ENCODE data around the gene ORMDL3. TPM values are rescaled to one million over a fixed set of nuclear protein-coding genes. Genes with fewer than 3 reads are reported as not detected.

The ORMDL3 gene
- total and polyA plus RNA-seq, 2 experiments from 2014 or later = 33.6 to 38.5 TPM

DNA sequence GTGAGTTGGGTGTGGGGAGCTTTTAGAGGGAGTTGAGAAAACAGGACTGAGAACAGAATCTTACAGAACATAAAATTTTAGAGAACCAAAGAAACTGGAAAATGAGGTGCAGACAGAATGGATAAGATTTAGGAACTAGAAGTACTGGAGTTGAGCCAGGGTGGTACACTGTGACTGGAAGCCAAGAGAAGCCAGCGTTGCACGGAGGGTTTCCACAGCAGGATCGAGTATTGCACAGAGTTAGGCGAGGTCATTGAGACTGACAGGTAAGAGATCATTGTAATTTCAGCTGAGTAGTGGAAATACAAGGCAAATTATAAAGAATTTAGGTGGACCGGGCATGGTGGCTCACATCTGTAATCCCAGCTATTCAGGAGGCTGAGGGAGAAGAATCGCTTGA is 42.0 kb upstream of the ORMDL3 start:
- no peaks in the 10 kb centered on the region for H3K36me3 Mint-ChIP-seq (ENCODE audit: low read depth)

More for the DNA sequence above, 42.0 kb upstream of the ORMDL3 start:
- Histone ChIP-seq H3K36me3 (ENCODE audit: insufficient read depth) (no peaks in the 10 kb centered on the region), H3K79me2 (replicated peaks; ENCODE audit: insufficient read depth) (no peaks in the 10 kb centered on the region), H3K9me2 (ENCODE audit: insufficient read depth) (no peaks in the 10 kb centered on the region), H4K20me1 (replicated peaks; ENCODE audit: insufficient read depth) (no peaks in the 10 kb centered on the region), H2AFZ (no peak overlapping the region), H3K4me2 (no peak overlapping the region), H3K4me3 (no peak overlapping the region), H3K27me3 (ENCODE audit: insufficient read depth) (no peaks in the 10 kb centered on the region; the same call in 1 of the 2 replicates), H3K27ac (ENCODE audit: low read depth) (no peak overlapping the region), H3K4me1 (ENCODE audit: insufficient read depth) (no peaks in the 10 kb centered on the region), H3F3A (replicated peaks; ENCODE audit: low read depth) (no peaks in the 10 kb centered on the region)
- no peaks in the 10 kb centered on the region; the same call in 2 of the 3 replicates for H3K4me1 Mint-ChIP-seq
- H3K4me3 Mint-ChIP-seq = no peak overlapping the region
- H3K9me3 Mint-ChIP-seq = no peaks in the 10 kb centered on the region
- ATAC-seq (no peak), DNase-seq (ENCODE audit: low spot score) (no peak)
- H3K27ac Mint-ChIP-seq = no peak overlapping the region
- TF ChIP-seq, protein P1, sequence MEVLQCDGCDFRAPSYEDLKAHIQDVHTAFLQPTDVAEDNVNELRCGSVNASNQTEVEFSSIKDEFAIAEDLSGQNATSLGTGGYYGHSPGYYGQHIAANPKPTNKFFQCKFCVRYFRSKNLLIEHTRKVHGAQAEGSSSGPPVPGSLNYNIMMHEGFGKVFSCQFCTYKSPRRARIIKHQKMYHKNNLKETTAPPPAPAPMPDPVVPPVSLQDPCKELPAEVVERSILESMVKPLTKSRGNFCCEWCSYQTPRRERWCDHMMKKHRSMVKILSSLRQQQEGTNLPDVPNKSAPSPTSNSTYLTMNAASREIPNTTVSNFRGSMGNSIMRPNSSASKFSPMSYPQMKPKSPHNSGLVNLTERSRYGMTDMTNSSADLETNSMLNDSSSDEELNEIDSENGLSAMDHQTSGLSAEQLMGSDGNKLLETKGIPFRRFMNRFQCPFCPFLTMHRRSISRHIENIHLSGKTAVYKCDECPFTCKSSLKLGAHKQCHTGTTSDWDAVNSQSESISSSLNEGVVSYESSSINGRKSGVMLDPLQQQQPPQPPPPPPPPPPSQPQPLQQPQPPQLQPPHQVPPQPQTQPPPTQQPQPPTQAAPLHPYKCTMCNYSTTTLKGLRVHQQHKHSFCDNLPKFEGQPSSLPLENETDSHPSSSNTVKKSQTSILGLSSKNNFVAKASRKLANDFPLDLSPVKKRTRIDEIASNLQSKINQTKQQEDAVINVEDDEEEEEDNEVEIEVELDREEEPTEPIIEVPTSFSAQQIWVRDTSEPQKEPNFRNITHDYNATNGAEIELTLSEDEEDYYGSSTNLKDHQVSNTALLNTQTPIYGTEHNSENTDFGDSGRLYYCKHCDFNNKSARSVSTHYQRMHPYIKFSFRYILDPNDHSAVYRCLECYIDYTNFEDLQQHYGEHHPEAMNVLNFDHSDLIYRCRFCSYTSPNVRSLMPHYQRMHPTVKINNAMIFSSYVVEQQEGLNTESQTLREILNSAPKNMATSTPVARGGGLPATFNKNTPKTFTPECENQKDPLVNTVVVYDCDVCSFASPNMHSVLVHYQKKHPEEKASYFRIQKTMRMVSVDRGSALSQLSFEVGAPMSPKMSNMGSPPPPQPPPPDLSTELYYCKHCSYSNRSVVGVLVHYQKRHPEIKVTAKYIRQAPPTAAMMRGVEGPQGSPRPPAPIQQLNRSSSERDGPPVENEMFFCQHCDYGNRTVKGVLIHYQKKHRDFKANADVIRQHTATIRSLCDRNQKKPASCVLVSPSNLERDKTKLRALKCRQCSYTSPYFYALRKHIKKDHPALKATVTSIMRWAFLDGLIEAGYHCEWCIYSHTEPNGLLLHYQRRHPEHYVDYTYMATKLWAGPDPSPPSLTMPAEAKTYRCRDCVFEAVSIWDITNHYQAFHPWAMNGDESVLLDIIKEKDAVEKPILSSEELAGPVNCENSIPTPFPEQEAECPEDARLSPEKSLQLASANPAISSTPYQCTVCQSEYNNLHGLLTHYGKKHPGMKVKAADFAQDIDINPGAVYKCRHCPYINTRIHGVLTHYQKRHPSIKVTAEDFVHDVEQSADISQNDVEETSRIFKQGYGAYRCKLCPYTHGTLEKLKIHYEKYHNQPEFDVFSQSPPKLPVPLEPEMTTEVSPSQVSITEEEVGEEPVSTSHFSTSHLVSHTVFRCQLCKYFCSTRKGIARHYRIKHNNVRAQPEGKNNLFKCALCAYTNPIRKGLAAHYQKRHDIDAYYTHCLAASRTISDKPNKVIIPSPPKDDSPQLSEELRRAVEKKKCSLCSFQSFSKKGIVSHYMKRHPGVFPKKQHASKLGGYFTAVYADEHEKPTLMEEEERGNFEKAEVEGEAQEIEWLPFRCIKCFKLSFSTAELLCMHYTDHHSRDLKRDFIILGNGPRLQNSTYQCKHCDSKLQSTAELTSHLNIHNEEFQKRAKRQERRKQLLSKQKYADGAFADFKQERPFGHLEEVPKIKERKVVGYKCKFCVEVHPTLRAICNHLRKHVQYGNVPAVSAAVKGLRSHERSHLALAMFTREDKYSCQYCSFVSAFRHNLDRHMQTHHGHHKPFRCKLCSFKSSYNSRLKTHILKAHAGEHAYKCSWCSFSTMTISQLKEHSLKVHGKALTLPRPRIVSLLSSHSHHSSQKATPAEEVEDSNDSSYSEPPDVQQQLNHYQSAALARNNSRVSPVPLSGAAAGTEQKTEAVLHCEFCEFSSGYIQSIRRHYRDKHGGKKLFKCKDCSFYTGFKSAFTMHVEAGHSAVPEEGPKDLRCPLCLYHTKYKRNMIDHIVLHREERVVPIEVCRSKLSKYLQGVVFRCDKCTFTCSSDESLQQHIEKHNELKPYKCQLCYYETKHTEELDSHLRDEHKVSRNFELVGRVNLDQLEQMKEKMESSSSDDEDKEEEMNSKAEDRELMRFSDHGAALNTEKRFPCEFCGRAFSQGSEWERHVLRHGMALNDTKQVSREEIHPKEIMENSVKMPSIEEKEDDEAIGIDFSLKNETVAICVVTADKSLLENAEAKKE (CRISPR knock-in tag; IDR thresholded peaks at IDR 0.05) = no peak
- TF ChIP-seq ZNF114 (CRISPR knock-in tag; IDR thresholded peaks at IDR 0.05) = no peak
- no peak for TF ChIP-seq CTCF (conservative IDR thresholded peaks at IDR 0.05; ENCODE audit: low read depth in 2 of 2)
- no peak for TF ChIP-seq ZNF331 (CRISPR knock-in tag; IDR thresholded peaks at IDR 0.05; ENCODE audit: low read depth)
- no peak for TF ChIP-seq CREB1 (CRISPR knock-in tag; IDR thresholded peaks at IDR 0.05; ENCODE audit: low read depth)
- no peak for TF ChIP-seq EZH2 (IDR thresholded peaks at IDR 0.05; ENCODE audit: low read depth, unreplicated experiment)
- no peak for TF ChIP-seq EZH2phosphoT487 (IDR thresholded peaks at IDR 0.05; ENCODE audit: unreplicated experiment)
- no peak for TF ChIP-seq NANOG (IDR thresholded peaks at IDR 0.05; ENCODE audit: borderline replicate concordance)
- TF ChIP-seq, protein P2, sequence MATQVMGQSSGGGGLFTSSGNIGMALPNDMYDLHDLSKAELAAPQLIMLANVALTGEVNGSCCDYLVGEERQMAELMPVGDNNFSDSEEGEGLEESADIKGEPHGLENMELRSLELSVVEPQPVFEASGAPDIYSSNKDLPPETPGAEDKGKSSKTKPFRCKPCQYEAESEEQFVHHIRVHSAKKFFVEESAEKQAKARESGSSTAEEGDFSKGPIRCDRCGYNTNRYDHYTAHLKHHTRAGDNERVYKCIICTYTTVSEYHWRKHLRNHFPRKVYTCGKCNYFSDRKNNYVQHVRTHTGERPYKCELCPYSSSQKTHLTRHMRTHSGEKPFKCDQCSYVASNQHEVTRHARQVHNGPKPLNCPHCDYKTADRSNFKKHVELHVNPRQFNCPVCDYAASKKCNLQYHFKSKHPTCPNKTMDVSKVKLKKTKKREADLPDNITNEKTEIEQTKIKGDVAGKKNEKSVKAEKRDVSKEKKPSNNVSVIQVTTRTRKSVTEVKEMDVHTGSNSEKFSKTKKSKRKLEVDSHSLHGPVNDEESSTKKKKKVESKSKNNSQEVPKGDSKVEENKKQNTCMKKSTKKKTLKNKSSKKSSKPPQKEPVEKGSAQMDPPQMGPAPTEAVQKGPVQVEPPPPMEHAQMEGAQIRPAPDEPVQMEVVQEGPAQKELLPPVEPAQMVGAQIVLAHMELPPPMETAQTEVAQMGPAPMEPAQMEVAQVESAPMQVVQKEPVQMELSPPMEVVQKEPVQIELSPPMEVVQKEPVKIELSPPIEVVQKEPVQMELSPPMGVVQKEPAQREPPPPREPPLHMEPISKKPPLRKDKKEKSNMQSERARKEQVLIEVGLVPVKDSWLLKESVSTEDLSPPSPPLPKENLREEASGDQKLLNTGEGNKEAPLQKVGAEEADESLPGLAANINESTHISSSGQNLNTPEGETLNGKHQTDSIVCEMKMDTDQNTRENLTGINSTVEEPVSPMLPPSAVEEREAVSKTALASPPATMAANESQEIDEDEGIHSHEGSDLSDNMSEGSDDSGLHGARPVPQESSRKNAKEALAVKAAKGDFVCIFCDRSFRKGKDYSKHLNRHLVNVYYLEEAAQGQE (IDR thresholded peaks at IDR 0.05; ENCODE audit: unreplicated experiment) = no peak
- TF ChIP-seq JUNB (IDR thresholded peaks at IDR 0.05; ENCODE audit: unreplicated experiment) = no peak
- no peak for TF ChIP-seq STAT1 (IDR thresholded peaks at IDR 0.05; ENCODE audit: unreplicated experiment)
- no peak for TF ChIP-seq POLR2AphosphoS5 (IDR thresholded peaks at IDR 0.05; ENCODE audit: low read depth)
- TF ChIP-seq, protein P3, sequence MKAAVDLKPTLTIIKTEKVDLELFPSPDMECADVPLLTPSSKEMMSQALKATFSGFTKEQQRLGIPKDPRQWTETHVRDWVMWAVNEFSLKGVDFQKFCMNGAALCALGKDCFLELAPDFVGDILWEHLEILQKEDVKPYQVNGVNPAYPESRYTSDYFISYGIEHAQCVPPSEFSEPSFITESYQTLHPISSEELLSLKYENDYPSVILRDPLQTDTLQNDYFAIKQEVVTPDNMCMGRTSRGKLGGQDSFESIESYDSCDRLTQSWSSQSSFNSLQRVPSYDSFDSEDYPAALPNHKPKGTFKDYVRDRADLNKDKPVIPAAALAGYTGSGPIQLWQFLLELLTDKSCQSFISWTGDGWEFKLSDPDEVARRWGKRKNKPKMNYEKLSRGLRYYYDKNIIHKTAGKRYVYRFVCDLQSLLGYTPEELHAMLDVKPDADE (IDR thresholded peaks at IDR 0.05) = no peak
- H3K27me3 Mint-ChIP-seq (ENCODE audit: insufficient read depth, low read depth, poor library complexity) = peaks cover 10% of the 10 kb centered on the region
